Activated gamma-delta T cell (primary cell): ENCODE data around the gene RMI2.

Experiments
- DNase-seq: peaks from one replicate; lab custom pipeline; 2025; lab: John Stamatoyannopoulos, UW

The RMI2 gene

DNA sequence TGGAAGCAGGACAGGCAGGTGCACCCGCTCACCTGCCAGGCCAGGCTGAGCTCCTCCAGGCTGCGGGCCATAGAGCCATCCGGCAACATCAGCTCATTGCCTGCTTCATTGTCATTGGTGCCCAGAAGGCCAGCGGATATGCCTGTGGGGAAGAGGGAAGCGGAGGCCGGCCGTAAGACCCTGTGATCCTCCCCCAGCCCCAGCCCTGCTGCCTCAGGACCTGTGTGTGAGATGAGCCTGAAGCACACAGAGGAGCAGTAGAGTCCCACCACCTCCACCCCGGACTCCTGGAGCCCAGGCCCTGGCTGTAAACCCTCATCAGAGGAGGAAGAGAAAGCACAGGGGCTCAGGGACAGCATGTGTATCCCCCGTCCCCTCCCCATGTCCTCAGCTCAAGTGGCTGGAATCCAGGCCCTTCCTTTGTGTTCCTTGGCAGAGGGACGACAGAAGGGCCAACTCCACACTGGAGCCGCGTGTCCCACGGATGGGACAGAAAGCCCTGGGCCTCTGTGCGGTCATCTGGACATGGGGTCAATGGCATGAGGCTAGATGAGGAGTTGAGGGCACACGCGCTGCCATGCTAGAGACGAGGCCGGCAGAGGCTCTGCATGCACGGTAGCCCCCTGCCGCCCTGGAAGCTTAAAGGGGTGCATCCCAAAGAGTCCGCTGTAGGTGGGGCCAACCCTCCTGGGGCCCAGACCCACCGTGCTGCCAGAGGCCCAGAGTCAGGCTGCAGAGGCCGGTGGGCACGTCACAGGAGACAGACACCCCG lies 39.1 kb downstream of the RMI2 start:
- DNase-seq: no peak

DNA sequence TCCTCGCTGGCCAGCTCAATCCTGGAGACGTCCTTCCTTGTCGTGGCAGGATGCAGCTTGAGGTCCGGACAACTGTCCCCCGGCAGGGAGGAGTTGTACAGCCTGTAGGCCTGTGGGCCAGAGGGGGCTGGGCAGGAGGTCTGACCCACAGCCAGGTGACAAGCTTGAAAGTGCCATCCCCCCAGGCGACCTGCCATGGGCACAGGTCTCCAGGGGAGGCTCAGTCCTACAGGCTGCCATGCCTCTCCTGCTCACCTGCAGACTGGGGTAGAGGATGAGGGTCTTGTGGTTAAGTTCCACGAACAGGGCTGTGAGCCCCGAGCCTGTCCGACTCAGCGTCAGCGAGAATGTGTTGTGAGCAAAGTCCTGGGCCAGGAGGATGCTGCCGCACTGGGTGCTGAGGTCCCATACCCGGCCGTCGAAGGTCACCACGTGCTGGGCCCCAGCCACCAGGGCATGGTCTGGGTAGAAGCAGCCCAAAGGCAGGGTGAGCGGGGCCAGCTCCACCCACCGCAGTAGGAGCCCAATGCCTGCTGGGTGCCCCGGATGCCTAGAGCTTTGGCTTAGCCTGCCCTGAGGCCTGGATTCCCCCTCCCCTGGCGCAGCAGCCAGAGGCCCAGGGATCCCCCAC lies 39.8 kb downstream of the RMI2 start:
- no peak for DNase-seq

DNA sequence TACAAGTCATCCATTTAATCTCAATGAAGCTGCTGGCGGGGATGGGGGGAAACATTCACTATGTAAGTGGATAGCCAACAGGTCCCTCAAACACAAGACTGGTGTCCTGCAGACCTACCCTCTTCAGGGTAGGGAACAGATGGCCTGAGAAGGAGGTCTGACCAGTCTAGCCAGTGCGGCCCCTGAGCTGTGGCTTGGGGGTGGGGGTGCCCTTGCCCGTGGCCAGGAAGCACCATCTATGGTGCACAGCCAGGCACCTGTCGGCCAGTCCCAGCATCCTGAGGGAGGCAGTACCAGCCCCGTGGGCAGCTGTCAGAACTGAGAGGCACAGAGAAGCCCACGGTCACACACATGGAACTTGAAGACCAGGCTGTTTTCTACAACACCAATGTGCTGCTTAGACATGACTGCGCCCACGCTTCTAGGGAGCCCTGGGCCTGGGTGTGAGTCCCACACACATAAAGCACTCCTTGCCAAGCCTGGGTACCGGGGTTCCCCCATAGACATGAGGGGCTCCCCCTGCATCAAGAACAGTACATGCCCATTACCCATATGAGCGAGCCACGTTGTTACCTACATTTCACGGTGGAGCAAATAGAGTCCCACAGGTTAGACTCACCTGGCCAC lies 40.9 kb downstream of the RMI2 start:
- no peak for DNase-seq

DNA sequence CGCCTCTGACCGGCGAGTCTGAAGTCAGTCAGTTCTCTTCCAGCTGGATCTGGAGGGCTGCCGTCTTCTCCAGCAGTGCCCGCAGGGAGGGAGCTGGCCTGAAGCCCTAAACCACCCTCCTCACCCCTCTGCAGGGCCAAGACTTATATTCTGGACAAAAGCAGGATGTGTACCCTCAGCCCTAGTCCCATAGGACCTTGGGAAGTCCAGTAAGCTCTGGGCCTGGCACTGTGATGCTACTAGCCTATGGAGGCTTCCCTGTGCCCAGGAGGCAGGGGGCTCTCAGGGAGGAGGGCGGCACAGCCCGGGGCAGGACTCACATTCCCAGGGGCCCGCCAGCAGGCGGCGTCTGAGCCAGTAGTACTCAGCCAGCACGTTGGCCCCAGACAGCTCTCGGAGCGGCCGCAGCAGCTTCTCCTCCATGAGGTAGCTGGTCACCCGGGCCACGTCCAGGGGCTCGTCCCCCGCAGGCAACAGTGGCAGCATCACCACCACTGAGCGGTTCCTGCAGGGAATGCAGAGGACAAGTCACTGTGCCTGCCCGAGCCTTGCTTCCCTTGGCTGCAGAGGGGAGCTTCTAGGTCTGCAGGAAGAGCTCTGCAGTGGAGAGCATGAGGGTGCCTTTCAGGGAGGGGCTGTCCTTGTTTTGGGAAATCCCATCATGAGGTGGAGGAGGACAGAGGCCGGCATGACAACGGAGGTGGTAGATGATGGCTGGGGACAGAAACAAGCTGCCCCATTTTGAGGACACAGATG lies 41.7 kb downstream of the RMI2 start:
- DNase-seq: no peak

DNA sequence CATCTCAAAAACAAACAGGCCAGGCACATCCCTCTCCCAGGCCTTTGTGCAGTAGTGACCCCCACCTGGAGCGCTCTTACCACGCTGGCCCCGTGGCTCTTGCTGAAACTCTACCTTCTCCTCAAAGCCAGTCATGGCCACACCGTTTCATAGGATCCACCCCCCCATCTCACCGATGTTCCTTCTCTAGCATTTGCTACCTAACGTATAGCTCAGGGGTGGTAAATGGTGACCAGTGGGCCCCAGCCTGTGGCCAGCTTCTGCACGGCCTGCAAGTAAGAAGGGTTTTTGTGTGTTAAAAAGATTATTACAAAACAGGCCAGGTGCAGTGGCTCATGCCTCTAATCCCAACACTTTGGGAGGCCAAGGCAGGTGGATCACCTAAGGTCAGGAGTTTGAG lies 43.8 kb downstream of the RMI2 start:
- DNase-seq: no peak

DNA sequence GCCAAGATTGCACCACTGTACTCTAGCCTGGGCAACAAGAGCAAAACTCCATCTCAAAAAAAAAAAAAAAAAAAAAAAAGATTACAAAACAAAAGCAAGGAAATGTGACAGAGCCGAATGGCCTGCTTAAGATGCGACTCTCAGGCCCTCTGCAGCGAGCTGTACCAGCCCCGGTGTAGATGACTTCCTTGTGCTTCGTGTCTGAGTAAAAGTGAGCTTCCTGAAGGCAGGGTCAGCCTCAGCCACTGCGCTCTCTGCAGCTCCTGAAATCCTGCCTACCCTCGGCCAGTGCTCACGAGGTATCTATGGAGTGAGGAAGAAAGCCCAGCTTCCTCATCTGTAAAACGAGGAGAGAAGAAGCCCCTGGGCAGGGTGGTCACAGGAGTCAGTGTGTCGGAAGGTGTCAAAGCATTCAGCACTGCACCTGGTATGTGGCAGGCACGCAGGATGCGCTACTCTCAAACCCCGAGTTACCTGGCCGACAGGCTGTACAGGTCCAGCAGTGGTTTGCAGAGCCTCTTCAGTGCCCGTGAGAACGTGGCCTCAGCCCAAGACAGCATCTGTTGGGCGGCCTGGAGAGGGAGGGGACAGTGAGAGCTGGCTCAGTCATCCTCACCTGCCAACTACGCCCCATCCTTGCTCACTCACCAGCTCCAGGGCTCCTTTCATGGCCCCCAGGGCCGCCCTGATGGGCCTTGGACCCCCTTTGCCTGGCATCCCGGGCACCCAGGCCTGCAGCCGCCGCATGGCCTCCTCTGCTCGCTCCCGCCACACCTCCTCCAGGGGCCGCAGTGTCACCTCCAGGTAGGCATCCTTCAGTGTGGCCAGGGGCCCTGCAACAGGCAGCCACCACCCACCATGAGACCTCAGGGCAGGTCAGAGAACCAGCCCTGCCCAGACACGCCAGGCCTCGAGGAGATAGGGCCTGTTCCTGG lies 44.6 kb downstream of the RMI2 start:
- no peak for DNase-seq

DNA sequence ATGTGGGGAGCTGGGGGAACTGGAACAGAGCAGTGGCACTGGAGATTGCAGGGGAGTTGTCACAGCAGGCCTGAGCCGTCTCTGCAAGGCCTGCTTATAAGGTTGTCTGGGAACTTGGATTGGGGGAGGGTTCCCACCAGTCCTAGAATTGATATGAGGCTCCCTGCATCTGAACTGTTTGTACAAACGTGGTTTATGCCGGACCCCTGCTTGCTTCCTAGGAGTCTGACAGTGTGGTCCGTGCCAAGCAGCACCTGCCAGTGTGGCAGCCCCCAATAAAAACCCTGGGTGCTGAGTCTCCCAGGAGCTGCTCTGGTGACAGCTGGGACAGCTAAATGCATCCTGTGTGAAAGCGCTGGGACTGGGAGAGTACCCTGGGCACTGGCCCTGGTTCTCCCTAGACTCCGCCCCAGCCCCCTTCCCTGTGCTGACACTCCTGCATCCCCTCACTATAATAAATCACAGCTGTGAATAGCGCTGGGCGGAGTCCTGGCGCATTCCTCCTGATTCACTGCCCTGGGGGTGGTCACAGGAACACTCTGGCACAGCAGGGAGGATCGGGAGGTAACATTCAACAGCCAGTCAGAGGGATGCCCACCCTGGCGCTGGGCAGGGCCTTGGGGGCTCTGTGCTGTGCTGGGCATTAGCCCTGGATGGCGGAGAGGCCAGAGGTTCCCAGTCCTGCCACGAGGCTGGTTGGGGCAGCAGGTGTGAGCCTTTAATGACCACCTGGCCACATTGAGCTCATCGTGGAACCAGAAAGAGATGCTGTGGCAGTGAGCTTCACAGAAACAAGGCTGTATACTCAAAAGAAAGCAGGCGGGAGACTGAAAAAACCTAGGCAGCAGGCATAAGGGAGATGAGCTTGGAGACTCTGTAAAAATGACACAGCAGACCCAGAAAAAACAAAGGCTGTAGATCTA lies 45.6 kb downstream of the RMI2 start:
- no peak for DNase-seq

DNA sequence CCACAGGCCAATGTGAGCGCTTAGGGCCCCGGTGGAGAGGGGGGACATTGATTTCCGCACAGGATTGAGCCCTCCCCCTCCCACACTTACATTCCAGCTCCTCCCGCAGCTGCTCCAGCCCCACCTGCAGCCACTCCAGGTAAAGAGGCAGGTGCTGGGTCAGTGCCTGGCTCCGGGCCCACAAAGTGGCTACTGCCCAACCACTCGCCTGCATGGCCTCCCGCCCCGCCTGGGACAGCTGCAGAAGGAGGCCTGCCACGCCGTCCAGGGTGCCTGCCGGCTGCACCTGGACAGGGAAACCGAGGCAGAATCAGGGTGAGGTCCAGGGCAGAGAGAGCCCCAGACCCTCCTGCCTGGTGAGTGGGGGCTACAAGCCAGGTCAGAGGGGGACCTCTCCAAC lies 46.3 kb downstream of the RMI2 start:
- no peak for DNase-seq

DNA sequence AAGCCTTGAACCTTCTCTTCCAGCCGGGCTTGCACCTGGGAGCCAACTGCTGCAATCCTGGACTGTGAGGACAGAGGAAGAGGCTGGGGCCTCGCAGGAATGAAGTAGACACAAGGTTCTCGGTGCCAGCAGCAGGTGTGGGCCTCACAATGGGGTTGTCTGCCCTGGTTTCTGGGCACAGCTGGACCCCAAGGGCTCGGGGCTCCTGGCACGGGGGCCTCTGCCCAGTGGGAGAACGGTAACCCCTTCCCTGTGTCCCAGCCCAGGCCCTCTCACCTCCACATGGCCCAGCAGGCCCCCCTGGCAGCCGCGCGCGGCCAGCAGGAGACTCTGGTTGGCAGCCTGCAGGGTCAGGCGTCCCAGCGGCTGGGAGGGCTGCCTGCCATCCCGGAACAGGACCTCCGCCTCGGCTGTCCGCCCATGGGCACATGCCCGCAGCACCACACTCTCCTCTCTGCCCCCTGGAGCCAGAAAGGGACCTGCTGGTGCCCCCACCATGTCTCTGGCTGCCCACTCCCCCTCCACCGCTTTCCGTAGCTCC lies 46.9 kb downstream of the RMI2 start:
- no peak for DNase-seq

DNA sequence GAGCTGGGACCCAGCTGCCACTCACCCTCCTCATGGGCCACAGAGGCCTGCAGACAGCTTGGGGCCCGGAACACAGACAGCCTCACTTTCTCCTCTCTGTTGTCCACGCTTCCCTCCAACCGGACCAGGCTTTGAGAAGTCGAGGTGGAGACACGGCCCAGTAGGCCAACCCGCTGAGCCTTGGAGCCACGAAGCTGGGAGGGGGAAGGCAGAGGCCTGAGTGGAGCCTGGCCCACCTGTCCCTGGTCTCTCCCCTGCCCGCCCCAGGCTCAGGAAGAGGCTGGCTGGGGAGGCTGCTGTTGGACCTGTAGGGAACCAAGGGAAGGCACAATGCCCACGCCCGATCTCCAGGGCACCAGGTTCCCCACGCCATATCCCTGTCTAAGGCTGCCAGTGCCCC lies 48.1 kb downstream of the RMI2 start:
- DNase-seq: no peak

DNA sequence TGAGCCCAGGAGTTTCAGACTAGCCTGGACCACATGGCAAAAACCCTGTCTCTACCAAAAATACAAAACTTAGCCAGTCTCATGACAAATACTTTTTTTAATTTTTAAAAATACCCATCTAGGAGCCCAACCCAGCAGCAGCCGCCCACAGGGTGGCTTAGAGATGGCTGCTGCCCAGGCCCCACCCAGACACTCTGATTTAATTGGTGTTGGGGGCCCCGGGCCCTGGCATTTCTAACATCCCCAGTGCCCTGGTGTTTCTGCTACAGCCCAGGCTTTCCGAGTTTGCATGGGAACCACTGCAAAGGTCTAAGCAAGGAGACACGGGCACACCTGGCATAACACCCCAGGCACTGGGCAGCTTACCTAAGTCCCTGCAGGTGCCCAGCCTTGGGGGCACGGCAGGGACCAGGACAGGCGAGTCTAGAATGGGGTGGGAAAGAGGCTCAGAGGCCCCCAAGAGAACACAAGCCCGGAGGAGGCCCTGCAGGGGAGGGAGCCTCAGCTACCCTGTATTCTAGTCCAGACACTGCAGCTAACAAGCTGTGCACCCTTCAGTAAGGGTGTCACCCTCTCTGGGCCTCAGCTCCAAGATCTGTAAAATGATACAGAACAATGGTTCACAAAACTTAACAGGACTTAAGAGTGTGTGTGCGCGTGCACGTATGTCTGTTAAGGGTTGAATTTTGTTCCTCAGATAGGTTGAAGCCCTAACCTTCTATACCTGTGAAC lies 48.8 kb downstream of the RMI2 start:
- no peak for DNase-seq

DNA sequence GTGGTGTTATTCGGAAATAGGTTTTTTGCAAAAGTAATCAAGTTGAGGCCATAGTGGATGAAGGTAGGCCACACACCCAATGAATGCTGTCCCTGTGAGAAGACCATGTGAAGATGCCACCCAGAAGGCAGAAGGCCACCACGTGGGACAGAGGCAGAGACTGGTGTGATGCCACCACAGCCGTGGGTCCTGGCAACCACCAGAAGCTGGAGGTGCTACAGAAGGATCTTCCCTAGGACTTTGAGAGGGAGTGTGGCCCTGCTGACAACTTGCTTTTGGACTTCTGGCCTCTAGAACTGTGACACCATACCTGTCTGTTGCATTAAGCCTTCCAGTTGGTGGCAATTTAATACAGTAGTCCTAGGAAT lies 49.3 kb downstream of the RMI2 start:
- DNase-seq: no peak

DNA sequence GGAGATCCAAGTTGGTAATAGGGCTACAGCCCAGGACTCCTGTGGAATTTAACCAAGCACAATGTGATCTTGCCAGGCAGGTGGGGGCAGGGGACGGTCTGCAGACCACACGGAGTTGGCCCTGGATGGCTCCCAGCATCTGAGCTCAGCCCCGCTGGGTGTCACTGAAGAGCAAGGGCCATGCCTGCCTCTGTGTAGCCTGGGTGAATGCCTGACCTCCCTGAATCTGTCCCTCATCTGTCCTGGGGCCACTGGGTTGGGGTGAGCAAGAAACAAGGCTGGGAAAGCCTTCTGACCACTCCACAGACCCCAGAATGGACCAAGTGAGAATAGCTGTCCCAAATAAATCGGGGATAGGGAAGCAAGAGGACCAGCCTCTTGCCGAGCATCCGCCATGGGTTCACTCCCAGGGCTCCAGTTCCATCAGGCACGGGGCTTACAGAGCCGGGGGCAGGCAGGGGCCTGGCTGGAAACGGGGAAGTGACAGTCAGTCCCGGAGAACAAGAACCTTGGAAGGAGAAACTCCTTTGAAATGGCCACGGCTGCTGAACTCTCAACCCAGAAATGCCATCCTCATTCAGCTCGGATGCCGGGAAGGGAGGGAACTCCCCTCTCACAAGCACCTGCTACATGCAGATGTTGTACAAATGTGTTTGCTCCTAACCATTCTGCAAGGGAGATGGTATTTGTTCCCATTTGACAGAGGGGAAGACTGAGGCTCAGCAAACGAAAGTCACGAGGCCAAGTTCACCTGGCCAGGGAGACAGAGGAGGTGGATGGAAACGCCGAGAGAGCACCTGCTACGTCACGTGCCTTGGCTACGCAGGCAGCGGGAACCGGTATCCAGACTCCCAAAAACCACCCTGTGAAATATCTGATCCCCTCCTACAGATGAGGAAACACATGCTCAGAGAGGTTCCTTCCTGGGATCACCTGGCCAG lies 50.0 kb downstream of the RMI2 start:
- DNase-seq: no peak

DNA sequence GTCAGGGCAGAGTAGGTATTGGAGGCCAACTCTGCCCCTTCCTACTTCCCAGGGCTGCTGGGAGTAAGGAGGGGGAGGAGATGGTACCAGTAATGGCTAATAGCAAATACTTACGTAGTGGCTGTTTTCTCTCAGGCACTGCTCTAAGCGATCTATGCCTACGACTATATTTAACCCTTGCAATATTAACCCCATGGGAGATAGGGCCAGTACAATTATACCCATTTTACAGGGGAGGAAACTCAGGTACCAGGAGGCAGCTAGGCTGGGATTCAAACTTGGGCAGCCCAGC lies 50.6 kb downstream of the RMI2 start:
- DNase-seq: no peak

DNA sequence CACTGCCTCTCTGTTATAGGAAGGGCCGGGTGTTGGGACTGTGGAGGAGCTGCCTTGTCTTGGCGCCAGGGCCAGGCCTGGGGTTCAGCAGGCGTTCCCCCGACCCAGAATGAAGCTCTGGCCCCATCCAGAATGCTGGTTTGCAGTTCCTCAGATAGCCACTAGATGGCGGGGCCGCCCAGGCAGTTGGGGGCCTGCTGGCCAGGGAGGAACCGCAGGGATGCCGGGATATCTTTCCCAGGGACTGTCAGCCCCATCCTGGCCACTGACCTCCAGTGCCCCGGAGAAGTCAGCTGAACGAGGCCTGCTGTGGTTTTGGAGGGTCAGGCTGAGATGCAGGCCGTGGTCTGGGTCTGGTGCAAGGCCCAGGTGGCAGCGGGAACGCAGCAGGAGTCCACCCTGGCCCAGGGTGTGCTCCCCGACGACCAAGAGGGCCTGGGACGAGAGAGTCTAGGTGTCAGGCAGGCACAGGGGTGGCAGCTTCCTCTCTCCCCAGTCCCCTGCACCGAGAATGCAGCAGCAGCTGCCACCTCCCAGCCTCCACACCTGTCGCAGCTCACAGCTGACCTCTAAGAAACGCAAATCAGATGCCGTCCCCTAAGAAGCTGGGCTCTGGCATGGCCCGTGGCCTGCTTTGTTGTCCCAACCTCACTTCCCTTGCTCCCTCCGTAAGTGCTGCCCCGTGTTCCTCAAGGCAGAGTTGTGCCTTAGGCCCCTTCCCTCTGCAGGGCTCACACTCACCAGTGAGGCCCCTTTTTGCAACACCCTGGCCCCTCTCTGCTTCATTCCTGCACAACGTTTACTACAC lies 51.2 kb downstream of the RMI2 start:
- no peak for DNase-seq

DNA sequence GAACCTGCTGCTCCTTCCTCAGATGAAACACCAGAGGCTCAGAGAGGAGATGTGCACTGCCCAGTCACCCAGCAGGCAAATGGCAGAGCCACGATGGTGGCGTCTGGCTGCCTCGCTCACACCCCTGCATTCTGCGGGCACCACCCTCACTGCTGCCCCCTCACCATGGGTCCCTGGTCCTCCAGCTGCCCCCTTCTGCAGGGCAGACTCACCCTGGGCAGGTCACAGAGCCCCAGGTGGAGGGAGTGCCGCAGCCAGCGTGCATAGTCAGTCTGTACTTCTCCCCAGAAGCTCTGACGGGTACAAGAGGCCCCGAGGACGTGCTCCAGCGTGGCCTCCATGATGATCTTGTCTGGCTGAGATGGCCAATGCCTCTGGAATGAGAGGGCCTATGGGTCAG lies 52.9 kb downstream of the RMI2 start:
- DNase-seq: no peak

DNA sequence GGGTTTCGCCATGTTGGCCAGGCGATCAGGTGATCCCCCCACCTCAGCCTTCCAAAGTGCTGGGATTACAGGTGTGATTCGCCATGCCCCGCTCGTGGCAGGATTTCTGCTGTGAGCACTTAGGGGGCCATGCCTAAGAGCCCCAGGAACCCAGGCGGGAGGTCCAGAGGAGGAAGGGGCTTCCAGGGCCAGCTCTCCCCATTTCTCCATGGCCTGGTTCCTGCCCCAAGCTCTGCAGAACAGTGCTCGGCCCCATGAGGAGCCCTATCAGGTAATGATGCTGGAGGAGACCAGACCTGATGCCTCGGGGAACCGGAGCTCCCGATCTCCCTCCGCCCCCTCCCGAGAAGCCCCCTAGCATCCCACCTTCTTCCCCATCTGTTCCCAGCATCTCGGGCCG lies 53.6 kb downstream of the RMI2 start:
- no peak for DNase-seq
